GM06990 (cell line): ENCODE results near the gene PCDH18.
"Not testable (repeated sequence)": the region's sequence is repeated elsewhere in the genome, so short reads cannot be mapped to it uniquely, and the experiment has no call there.

Source experiments
- DNase-seq: peaks from one replicate; pipeline ENCODE4 v3.0.0-alpha.2; 2011; ENCODE audit not compliant: insufficient read length; ENCODE audit errors: extremely low read depth
- H3K27me3 ChIP-seq: replicated peaks from 2 replicates; pipeline ENCODE4 v1.6.0; 2011; ENCODE audit warnings: low read length; ENCODE audit not compliant: control insufficient read depth, insufficient read depth
- H3K36me3 ChIP-seq: 2 replicates; pipeline ENCODE4 v1.5.1; 2011; ENCODE audit warnings: low read length; ENCODE audit not compliant: control insufficient read depth, insufficient read depth
- H3K4me3 ChIP-seq: replicated peaks from 2 replicates; pipeline ENCODE4 v1.5.1; 2011; ENCODE audit warnings: low read depth, mild to moderate bottlenecking, control low read depth, low read length
- CTCF ChIP-seq: IDR thresholded peaks from 2 replicates; pipeline ENCODE4 v1.5.1; 2011; ENCODE audit warnings: low read length, control low read depth, mild to moderate bottlenecking, inconsistent platforms; ENCODE audit not compliant: insufficient read depth, poor library complexity, severe bottlenecking

Gene PCDH18

GRCh38 chr4:137514406-137515111, 17.7 kb downstream of the PCDH18 start:
- no peak for TF ChIP-seq CTCF
- Histone ChIP-seq H3K27me3 (no peaks in the 10 kb centered on the region), H3K36me3 (no peaks in the 10 kb centered on the region), H3K4me3 (no peak overlapping the region)
- DNase-seq, result no peak

- no peaks in the 10 kb centered on the region for H3K27me3 ChIP-seq
- no peak for DNase-seq
- TF ChIP-seq CTCF, result no peak
- H3K4me3 ChIP-seq, result no peak overlapping the region
- no peaks in the 10 kb centered on the region for H3K36me3 ChIP-seq
Observed at GRCh38 chr4:137510557-137511265, 21.6 kb downstream of the PCDH18 start.

- no peak for DNase-seq
Observed at GRCh38 chr4:137509855-137510282, 22.4 kb downstream of the PCDH18 start.

GRCh38 chr4:137502339-137503129, 29.8 kb downstream of the PCDH18 start:
- no peak for DNase-seq
- H3K27me3 ChIP-seq, result no peaks in the 10 kb centered on the region
- no peaks in the 10 kb centered on the region for H3K36me3 ChIP-seq
- H3K4me3 ChIP-seq, result no peak overlapping the region
- TF ChIP-seq CTCF, result no peak

More at GRCh38 chr4:137509855-137510282, 22.4 kb downstream of the PCDH18 start:
- H3K36me3 ChIP-seq, result no peaks in the 10 kb centered on the region
- no peak for TF ChIP-seq CTCF
- H3K27me3 ChIP-seq, result no peaks in the 10 kb centered on the region
- no peak overlapping the region for H3K4me3 ChIP-seq

GRCh38 chr4:137496267-137496666, 36.0 kb downstream of the PCDH18 start:
- not testable (repeated sequence) for H3K36me3 ChIP-seq, H3K27me3 ChIP-seq, H3K4me3 ChIP-seq, DNase-seq

- TF ChIP-seq CTCF, result no peak
- H3K36me3 ChIP-seq, result no peaks in the 10 kb centered on the region
- no peak overlapping the region for H3K4me3 ChIP-seq
- no peaks in the 10 kb centered on the region for H3K27me3 ChIP-seq
- DNase-seq, result no peak
Observed at GRCh38 chr4:137495578-137495977, 36.7 kb downstream of the PCDH18 start.

GRCh38 chr4:137483313-137483959, 48.9 kb downstream of the PCDH18 start:
- H3K4me3 ChIP-seq, H3K36me3 ChIP-seq, DNase-seq, H3K27me3 ChIP-seq: not testable (repeated sequence)

- not testable (repeated sequence) for H3K36me3 ChIP-seq, H3K27me3 ChIP-seq, DNase-seq, H3K4me3 ChIP-seq
Observed at GRCh38 chr4:137479657-137480056, 52.6 kb downstream of the PCDH18 start.
